H9 (cell line): ENCODE measurements around the gene UTP4. TPM values are rescaled to one million over a fixed set of nuclear protein-coding genes. Genes with fewer than 3 reads are reported as not detected.

Source experiments
- DNase-seq: peaks from one replicate; pipeline ENCODE4 v3.0.0-alpha.2; 2017
- H2AFZ ChIP-seq: one replicate; pipeline ENCODE4 v1.6.1; 2013; ENCODE audit warnings: mild to moderate bottlenecking, low read length, control low read depth, moderate library complexity
- H2AK5ac ChIP-seq: 2 replicates; pipeline ENCODE4 v1.6.1; 2013; ENCODE audit warnings: low read length, control low read depth, mixed read lengths; ENCODE audit not compliant: insufficient read length
- H2BK120ac ChIP-seq: one replicate; pipeline ENCODE4 v1.6.1; 2013; ENCODE audit warnings: low read depth, mild to moderate bottlenecking, low read length, control low read depth, inconsistent platforms; ENCODE audit not compliant: poor library complexity, severe bottlenecking
- H2BK12ac ChIP-seq: 2 replicates; pipeline ENCODE4 v1.6.1; 2013; ENCODE audit warnings: low read length, control low read depth, mixed read lengths, low read depth; ENCODE audit not compliant: insufficient read length
- H2BK15ac ChIP-seq: 2 replicates; pipeline ENCODE4 v1.6.1; 2013; ENCODE audit warnings: low read depth, low read length, control low read depth
- H2BK20ac ChIP-seq: one replicate; pipeline ENCODE4 v1.6.1; 2013; ENCODE audit warnings: low read depth, mild to moderate bottlenecking, low read length, control low read depth, inconsistent platforms; ENCODE audit not compliant: poor library complexity, severe bottlenecking
- H2BK5ac ChIP-seq: 2 replicates; pipeline ENCODE4 v1.6.1; 2013; ENCODE audit warnings: low read length, control low read depth, mixed read lengths; ENCODE audit not compliant: insufficient read length
- H3K14ac ChIP-seq: 2 replicates; pipeline ENCODE4 v1.6.1; 2013; ENCODE audit warnings: low read length, control low read depth; ENCODE audit not compliant: insufficient read depth
- H3K18ac ChIP-seq: 2 replicates; pipeline ENCODE4 v1.6.1; 2013; ENCODE audit warnings: low read depth, mild to moderate bottlenecking, mixed read lengths, low read length, control low read depth; ENCODE audit not compliant: insufficient read length
- H3K23ac ChIP-seq: 2 replicates; pipeline ENCODE4 v1.6.1; 2013; ENCODE audit warnings: low read length, control low read depth, mixed read lengths, low read depth; ENCODE audit not compliant: insufficient read length
- H3K23me2 ChIP-seq: 2 replicates; pipeline ENCODE4 v1.6.1; 2013; ENCODE audit warnings: low read depth, mild to moderate bottlenecking, mixed read lengths, low read length, control low read depth; ENCODE audit not compliant: insufficient read length, poor library complexity, severe bottlenecking
- H3K27ac ChIP-seq: 2 replicates; pipeline ENCODE4 v1.5.1; 2013; ENCODE audit warnings: low read length, control low read depth, mixed read lengths, low read depth; ENCODE audit not compliant: insufficient read length
- H3K27me3 ChIP-seq: 2 replicates; pipeline ENCODE4 v1.6.1; 2013; ENCODE audit warnings: low read length, control low read depth, inconsistent platforms; ENCODE audit not compliant: insufficient read depth
- H3K4ac ChIP-seq: 2 replicates; pipeline ENCODE4 v1.6.1; 2013; ENCODE audit warnings: low read depth, mild to moderate bottlenecking, control low read depth, inconsistent platforms, low read length, moderate library complexity
- H3K4me1 ChIP-seq: 2 replicates; pipeline ENCODE4 v1.6.1; 2013; ENCODE audit warnings: low read length, control low read depth, inconsistent platforms; ENCODE audit not compliant: insufficient read depth
- H3K4me2 ChIP-seq: 2 replicates; pipeline ENCODE4 v1.6.1; 2013; ENCODE audit warnings: low read length, control low read depth, mixed read lengths; ENCODE audit not compliant: insufficient read length, insufficient read depth
- H3K56ac ChIP-seq: 2 replicates; pipeline ENCODE4 v1.6.1; 2013; ENCODE audit warnings: low read depth, mild to moderate bottlenecking, mixed read lengths, low read length, control low read depth; ENCODE audit not compliant: insufficient read length
- H3K79me1 ChIP-seq: 2 replicates; pipeline ENCODE4 v1.6.1; 2013; ENCODE audit warnings: low read depth, mild to moderate bottlenecking, moderate library complexity, low read length, control low read depth, inconsistent platforms; ENCODE audit not compliant: insufficient read depth, poor library complexity, severe bottlenecking
- H3K79me2 ChIP-seq: 2 replicates; pipeline ENCODE4 v1.6.1; 2013; ENCODE audit warnings: low read length, control low read depth, inconsistent platforms; ENCODE audit not compliant: insufficient read depth
- H3K9ac ChIP-seq: 2 replicates; pipeline ENCODE4 v1.6.1; 2013; ENCODE audit warnings: low read length, control low read depth, mixed read lengths; ENCODE audit not compliant: insufficient read length; ENCODE audit errors: extremely low read depth
- H3K9me3 ChIP-seq: one replicate; pipeline ENCODE4 v1.6.1; 2013; ENCODE audit warnings: low read depth, low read length, inconsistent platforms; ENCODE audit not compliant: control insufficient read depth
- H3T11ph ChIP-seq: one replicate; pipeline ENCODE4 v1.6.1; 2013; ENCODE audit warnings: mild to moderate bottlenecking, low read length, control low read depth, inconsistent platforms
- H4K20me1 ChIP-seq: one replicate; pipeline ENCODE4 v1.6.1; 2013; ENCODE audit not compliant: control insufficient read depth, insufficient read length, insufficient read depth
- H4K5ac ChIP-seq: 2 replicates; pipeline ENCODE4 v1.6.1; 2013; ENCODE audit warnings: low read depth, mild to moderate bottlenecking, mixed read lengths, low read length, control low read depth; ENCODE audit not compliant: insufficient read length
- H4K8ac ChIP-seq: replicated peaks from 2 replicates; pipeline ENCODE4 v1.6.1; 2013; ENCODE audit warnings: low read length, control low read depth, mixed read lengths, low read depth; ENCODE audit not compliant: insufficient read length
- H4K91ac ChIP-seq: 2 replicates; pipeline ENCODE4 v1.6.1; 2013; ENCODE audit warnings: low read depth, mild to moderate bottlenecking, moderate library complexity, mixed read lengths, low read length, control low read depth; ENCODE audit not compliant: insufficient read length
- H3K27ac Mint-ChIP-seq, 3 experiments: 2 replicates in 2 of 3; 3 replicates in 1 of 3; pipeline ENCODE4 v1.8.0; 2020 to 2021; ENCODE audit warnings: mixed read lengths in 3 of 3, mild to moderate bottlenecking in 1 of 3, moderate library complexity in 1 of 3
- H3K27me3 Mint-ChIP-seq: 2 replicates; pipeline ENCODE4 v1.8.0; 2021; ENCODE audit warnings: low read depth, mild to moderate bottlenecking, moderate library complexity, mixed read lengths
- H3K36me3 Mint-ChIP-seq, 3 experiments: 2 replicates in 2 of 3; 3 replicates in 1 of 3; pipeline ENCODE4 v1.8.0; 2020 to 2021; ENCODE audit warnings: low read depth in 3 of 3, mixed read lengths in 3 of 3; ENCODE audit not compliant: insufficient read depth in 1 of 3
- H3K4me1 Mint-ChIP-seq, 2 experiments: 2 replicates each; pipeline ENCODE4 v1.8.0; 2020; ENCODE audit warnings: mixed read lengths in 2 of 2
- H3K4me3 Mint-ChIP-seq, 2 experiments: 2 replicates in 1 of 2; 3 replicates in 1 of 2; pipeline ENCODE4 v1.8.0; 2020 to 2021; ENCODE audit warnings: mild to moderate bottlenecking in 2 of 2, mixed read lengths in 2 of 2, moderate library complexity in 1 of 2
- H3K9me3 Mint-ChIP-seq, 2 experiments: 2 replicates in 1 of 2; 3 replicates in 1 of 2; pipeline ENCODE4 v1.8.0; 2020; ENCODE audit warnings: mild to moderate bottlenecking in 2 of 2, mixed read lengths in 2 of 2, moderate library complexity in 1 of 2
- CTCF ChIP-seq: fragments of 200-600 bp; sonication (generic); conservative IDR thresholded peaks from 3 replicates; pipeline ENCODE4 v1.8.0; 2021; ENCODE audit warnings: antibody characterized with exemption, mild to moderate bottlenecking
- WGBS: extraction: QIAGEN DNeasy Blood & Tissue Kit; methylation state at CpG from one replicate; pipeline ENCODE4 v1.1.7; 2013; ENCODE audit warnings: missing lambda C conversion rate, low lambda C conversion rate, mixed read lengths; ENCODE audit not compliant: insufficient read length; ENCODE audit errors: extremely low coverage; 5-methylcytosine and 5-hydroxymethylcytosine counted together
- total RNA-seq: library from RNA; stranded (reverse); gene quantifications from 2 replicates; pipeline ENCODE4 v1.2.1, GENCODE V29; 2021

UTP4 gene
- total RNA-seq, 1 experiment from 2014 or later, result 94.0 TPM

- Mint-ChIP-seq H3K27ac (peak overlapping the region in 1 of 3 experiments; percentile 16; a peak in 2 of 7 replicates), H3K4me3 (no peak overlapping the region), H3K36me3 (no peaks in the 10 kb centered on the region; a peak in 1 of 7 replicates), H3K27me3 (no peaks in the 10 kb centered on the region), H3K9me3 (no peaks in the 10 kb centered on the region), H3K4me1 (no peaks in the 10 kb centered on the region)
- H2BK20ac ChIP-seq, result no peak overlapping the region
- peaks cover 3% of the 10 kb centered on the region; the same call in 1 of the 2 replicates for H3K79me2 ChIP-seq
- no peak overlapping the region for H2BK12ac ChIP-seq
- no peaks in the 10 kb centered on the region for H3K4me1 ChIP-seq
- no peak overlapping the region for H3T11ph ChIP-seq
- no peaks in the 10 kb centered on the region for H3K27me3 ChIP-seq
- no peaks in the 10 kb centered on the region for H4K20me1 ChIP-seq
- H3K18ac ChIP-seq, result no peak overlapping the region
- H4K8ac ChIP-seq, result no peak overlapping the region
- H3K27ac ChIP-seq, result no peak overlapping the region
- H3K9ac ChIP-seq, result no peak overlapping the region
- no peak for TF ChIP-seq CTCF
- H3K14ac ChIP-seq, result no peak overlapping the region
- no peak overlapping the region for H4K91ac ChIP-seq
- no peaks in the 10 kb centered on the region for H3K23me2 ChIP-seq
- no peak overlapping the region for H2BK120ac ChIP-seq
- 100% methylated on average over 1 of the region's 2 CpGs for WGBS
- no peak overlapping the region for H3K4me2 ChIP-seq
- no peak overlapping the region for H3K56ac ChIP-seq
- no peak for DNase-seq
- no peak overlapping the region for H4K5ac ChIP-seq
- H3K79me1 ChIP-seq, result peaks cover 5% of the 10 kb centered on the region
- no peak overlapping the region for H3K23ac ChIP-seq
- no peak overlapping the region for H2AFZ ChIP-seq
- H2BK15ac ChIP-seq, result no peak overlapping the region
- no peak overlapping the region for H2AK5ac ChIP-seq
- H3K4ac ChIP-seq, result no peak overlapping the region
- no peak overlapping the region for H2BK5ac ChIP-seq
- no peaks in the 10 kb centered on the region for H3K9me3 ChIP-seq
These were observed 68.8 kb downstream of the UTP4 start for GRCh38 chr16:69201291-69201690.
